Measurements from ENCODE around the gene TRMT112. TPM values are rescaled to one million over a fixed set of nuclear protein-coding genes. Genes with fewer than 3 reads are reported as not detected.

Gene TRMT112
- total and polyA plus RNA-seq, 2 experiments from 2014 or later = 331 to 438 TPM

DNA sequence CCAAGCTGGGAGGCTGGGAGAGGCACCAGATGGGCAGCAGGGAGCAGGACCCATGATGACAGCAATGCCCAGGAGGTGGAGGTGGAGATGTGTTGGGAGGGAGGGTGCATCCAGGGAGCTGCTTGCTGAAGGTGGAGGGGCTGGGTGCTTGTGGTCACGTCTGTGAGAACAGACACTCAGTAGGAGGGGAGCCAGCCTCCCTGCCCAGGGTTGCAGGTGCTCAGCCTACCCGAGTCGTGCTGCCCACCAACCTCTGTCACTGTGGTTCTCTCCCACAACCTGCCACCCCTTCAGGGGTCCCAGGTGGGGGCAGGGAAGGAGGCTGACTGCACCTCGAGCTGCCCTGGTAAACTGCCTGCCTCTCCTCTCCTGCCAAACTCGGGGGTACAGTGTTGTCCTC, 6.0 kb upstream of the TRMT112 start:
- TF ChIP-seq, protein P1, sequence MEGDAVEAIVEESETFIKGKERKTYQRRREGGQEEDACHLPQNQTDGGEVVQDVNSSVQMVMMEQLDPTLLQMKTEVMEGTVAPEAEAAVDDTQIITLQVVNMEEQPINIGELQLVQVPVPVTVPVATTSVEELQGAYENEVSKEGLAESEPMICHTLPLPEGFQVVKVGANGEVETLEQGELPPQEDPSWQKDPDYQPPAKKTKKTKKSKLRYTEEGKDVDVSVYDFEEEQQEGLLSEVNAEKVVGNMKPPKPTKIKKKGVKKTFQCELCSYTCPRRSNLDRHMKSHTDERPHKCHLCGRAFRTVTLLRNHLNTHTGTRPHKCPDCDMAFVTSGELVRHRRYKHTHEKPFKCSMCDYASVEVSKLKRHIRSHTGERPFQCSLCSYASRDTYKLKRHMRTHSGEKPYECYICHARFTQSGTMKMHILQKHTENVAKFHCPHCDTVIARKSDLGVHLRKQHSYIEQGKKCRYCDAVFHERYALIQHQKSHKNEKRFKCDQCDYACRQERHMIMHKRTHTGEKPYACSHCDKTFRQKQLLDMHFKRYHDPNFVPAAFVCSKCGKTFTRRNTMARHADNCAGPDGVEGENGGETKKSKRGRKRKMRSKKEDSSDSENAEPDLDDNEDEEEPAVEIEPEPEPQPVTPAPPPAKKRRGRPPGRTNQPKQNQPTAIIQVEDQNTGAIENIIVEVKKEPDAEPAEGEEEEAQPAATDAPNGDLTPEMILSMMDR (IDR thresholded peaks at IDR 0.05; ENCODE audit: low read depth, low read length) = no peak
- H3K27ac ChIP-seq = no peak overlapping the region
- peaks cover 6% of the 10 kb centered on the region for H3K4me1 ChIP-seq (ENCODE audit: low read depth)
- H3K36me3 ChIP-seq = peaks cover 4% of the 10 kb centered on the region
- no peak for DNase-seq (ENCODE audit: low read depth in 1 of 2, low spot score in 1 of 2)
- no peak overlapping the region for H3K4me3 ChIP-seq
- H3K9me3 ChIP-seq (ENCODE audit: low read depth) = no peaks in the 10 kb centered on the region
- no peaks in the 10 kb centered on the region for H3K27me3 ChIP-seq

DNA sequence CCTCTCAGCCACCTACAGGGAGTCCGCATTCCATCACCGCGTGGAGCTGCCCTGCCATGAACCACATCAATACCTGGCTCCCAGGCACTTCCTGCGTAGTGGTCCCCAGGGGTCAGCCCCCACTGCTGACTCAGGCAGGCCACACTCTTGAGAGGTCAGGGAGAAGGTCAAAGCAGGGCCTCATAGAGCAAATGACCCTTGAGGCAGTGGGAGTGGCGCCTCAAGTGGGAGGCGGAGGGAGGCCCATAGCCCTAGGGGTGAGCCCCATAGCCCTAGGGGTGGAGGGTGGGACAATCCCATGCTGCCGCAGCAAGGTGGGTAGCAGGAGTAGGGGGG, 5.5 kb upstream of the TRMT112 start:
- peaks cover 4% of the 10 kb centered on the region for H3K36me3 ChIP-seq
- H3K27me3 ChIP-seq = no peaks in the 10 kb centered on the region
- no peaks in the 10 kb centered on the region for H3K9me3 ChIP-seq (ENCODE audit: low read depth)
- no peak overlapping the region for H3K4me3 ChIP-seq
- H3K27ac ChIP-seq = no peak overlapping the region
- DNase-seq (ENCODE audit: low read depth in 1 of 2, low spot score in 1 of 2) = no peak
- peaks cover 6% of the 10 kb centered on the region for H3K4me1 ChIP-seq (ENCODE audit: low read depth)
- TF ChIP-seq, protein P1 (IDR thresholded peaks at IDR 0.05; ENCODE audit: low read depth, low read length) = no peak

DNA sequence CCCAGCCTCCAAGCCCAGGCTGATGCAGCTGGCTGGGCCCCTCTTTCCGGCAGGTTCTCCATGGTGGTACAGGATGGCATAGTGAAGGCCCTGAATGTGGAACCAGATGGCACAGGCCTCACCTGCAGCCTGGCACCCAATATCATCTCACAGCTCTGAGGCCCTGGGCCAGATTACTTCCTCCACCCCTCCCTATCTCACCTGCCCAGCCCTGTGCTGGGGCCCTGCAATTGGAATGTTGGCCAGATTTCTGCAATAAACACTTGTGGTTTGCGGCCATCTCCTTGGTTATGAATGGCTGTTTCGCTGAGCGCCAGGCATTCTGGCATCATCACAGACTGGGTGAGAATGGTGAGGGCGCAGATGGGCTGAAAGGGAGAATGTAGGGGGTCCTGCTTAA, 4.2 kb upstream of the TRMT112 start:
- Histone ChIP-seq H3K4me3 (no peak overlapping the region), H3K4me1 (ENCODE audit: low read depth) (peaks cover 6% of the 10 kb centered on the region), H3K27me3 (no peaks in the 10 kb centered on the region), H3K36me3 (peaks cover 4% of the 10 kb centered on the region), H3K9me3 (ENCODE audit: low read depth) (no peaks in the 10 kb centered on the region), H3K27ac (no peak overlapping the region)
- TF ChIP-seq, protein P1 (IDR thresholded peaks at IDR 0.05; ENCODE audit: low read depth, low read length) = no peak
- no peak for DNase-seq (ENCODE audit: low read depth in 1 of 2, low spot score in 1 of 2)

DNA sequence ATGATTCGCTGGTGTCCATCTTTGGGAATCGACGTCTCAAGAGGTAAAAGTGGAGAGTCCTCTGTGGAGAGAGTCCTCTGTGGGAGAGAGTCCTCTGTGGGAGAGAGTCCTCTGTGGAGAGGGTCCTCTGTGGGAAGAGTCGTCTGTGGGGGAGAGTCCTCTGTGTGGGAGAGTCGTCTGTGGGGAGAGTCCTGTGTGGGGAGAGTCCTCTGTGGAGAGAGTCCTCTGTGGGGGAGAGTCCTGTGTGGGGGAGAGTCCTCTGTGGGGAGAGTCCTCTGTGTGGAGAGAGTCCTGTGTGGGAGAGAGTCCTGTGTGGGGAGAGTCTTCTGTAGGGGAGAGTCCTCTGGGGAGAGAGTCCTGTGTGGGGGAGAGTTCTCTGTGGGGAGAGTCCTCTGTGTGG, 3.7 kb upstream of the TRMT112 start:
- Histone ChIP-seq H3K36me3 (peaks cover 4% of the 10 kb centered on the region), H3K4me1 (ENCODE audit: low read depth) (peaks cover 6% of the 10 kb centered on the region), H3K4me3 (no peak overlapping the region), H3K9me3 (ENCODE audit: low read depth) (no peaks in the 10 kb centered on the region), H3K27me3 (no peaks in the 10 kb centered on the region), H3K27ac (no peak overlapping the region)
- DNase-seq (ENCODE audit: low read depth in 1 of 2, low spot score in 1 of 2) = no peak
- TF ChIP-seq, protein P1 (IDR thresholded peaks at IDR 0.05; ENCODE audit: low read depth, low read length) = no peak

DNA sequence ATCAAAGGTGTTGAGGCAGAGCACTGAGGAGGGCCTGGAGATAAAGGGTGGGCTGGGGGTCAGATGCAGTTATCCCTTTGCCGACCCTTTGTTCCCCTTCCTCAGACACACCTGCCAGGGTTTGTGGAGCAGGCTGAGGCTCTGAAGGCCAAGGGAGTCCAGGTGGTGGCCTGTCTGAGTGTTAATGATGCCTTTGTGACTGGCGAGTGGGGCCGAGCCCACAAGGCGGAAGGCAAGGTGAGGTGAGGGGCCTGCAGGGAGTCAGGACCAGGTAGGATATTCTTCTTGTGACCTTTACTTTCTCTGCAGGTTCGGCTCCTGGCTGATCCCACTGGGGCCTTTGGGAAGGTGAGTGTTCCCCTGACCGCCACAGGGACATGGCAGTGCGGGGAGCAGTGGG, 3.2 kb upstream of the TRMT112 start:
- DNase-seq (ENCODE audit: low read depth in 1 of 2, low spot score in 1 of 2) = no peak
- TF ChIP-seq, protein P1 (IDR thresholded peaks at IDR 0.05; ENCODE audit: low read depth, low read length) = no peak

More for the DNA sequence above, 3.2 kb upstream of the TRMT112 start:
- H3K4me3 ChIP-seq = no peak overlapping the region
- H3K4me1 ChIP-seq (ENCODE audit: low read depth) = peaks cover 6% of the 10 kb centered on the region
- H3K27me3 ChIP-seq = no peaks in the 10 kb centered on the region
- peaks cover 4% of the 10 kb centered on the region for H3K36me3 ChIP-seq
- no peaks in the 10 kb centered on the region for H3K9me3 ChIP-seq (ENCODE audit: low read depth)
- H3K27ac ChIP-seq = no peak overlapping the region
